PC-9 (cell line): ENCODE measurements around the gene ARHGEF40.

Experiments
- CTCF ChIP-seq: fragments of 200-600 bp; sonication (generic); conservative IDR thresholded peaks from 2 replicates; pipeline ENCODE4 v1.6.1; 2017; ENCODE audit warnings: mixed run types, antibody characterized with exemption, mild to moderate bottlenecking, moderate library complexity
- EZH2 ChIP-seq: fragments of 200-600 bp; sonication (generic); IDR thresholded peaks from 2 replicates; pipeline ENCODE4 v1.8.0; 2017; ENCODE audit warnings: antibody characterized with exemption, low read depth

GRCh38 chr14:21042918-21043317, 27.2 kb upstream of the ARHGEF40 start:
- TF ChIP-seq CTCF (no peak), EZH2 (no peak)
